Endothelial cell of umbilical vein (primary cell): Measurements from ENCODE around the gene NXNL2.

Source experiments
- EZH2 ChIP-seq: IDR thresholded peaks from 2 replicates; pipeline ENCODE4 v1.6.1; 2012; ENCODE audit warnings: borderline replicate concordance, low read depth, mild to moderate bottlenecking, moderate library complexity, low read length, inconsistent platforms; ENCODE audit not compliant: severe bottlenecking
- MYC ChIP-seq: IDR thresholded peaks from one replicate; pipeline ENCODE4 v1.6.1; 2011; ENCODE audit warnings: mild to moderate bottlenecking, low read depth, low read length
- POLR2A ChIP-seq: IDR thresholded peaks from 2 replicates; pipeline ENCODE4 v1.6.1; 2012; ENCODE audit warnings: low read depth, mild to moderate bottlenecking, control low read depth, low read length
- POLR2AphosphoS5 ChIP-seq: IDR thresholded peaks from 2 replicates; pipeline ENCODE4 v1.6.1; 2012; ENCODE audit warnings: low read depth, mild to moderate bottlenecking, control low read depth, low read length, moderate library complexity; ENCODE audit not compliant: insufficient read depth
- TF ChIP-seq, protein P1 (sequence below), 2 donors: IDR thresholded peaks; 1 replicate in 1 of 2; 2 replicates in 1 of 2; pipeline ENCODE4 v1.5.1; 2011; ENCODE audit warnings: low read length in 2 of 2, mild to moderate bottlenecking in 2 of 2, moderate library complexity in 2 of 2, control low read depth in 1 of 2, inconsistent platforms in 1 of 2, low read depth in 1 of 2; ENCODE audit not compliant: insufficient read depth in 1 of 2; ENCODE audit errors: extremely low read depth in 1 of 2
- TF ChIP-seq, protein P2 (sequence below): IDR thresholded peaks from 2 replicates; pipeline ENCODE4 v1.6.1; 2011; ENCODE audit not compliant: insufficient read depth, insufficient read length

DNA sequence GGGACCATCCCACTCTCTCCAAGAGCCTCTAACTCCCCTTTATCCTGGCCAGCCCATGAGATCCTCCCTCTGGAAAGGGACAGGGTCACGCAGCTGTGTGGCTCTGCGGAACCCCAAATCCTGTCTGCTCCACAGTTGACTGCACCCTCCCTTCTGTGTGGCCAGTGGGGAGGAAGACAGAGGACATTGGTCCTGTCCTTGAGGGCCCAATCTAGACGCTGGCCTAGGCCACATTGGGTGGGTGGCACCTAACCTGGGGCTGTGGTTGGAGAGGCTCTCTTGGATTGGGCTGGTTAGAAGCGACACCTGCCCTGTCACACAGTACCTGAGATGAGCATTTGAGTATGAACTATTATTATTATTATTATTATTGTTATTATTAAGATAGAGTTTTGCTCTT is 12.6 kb upstream of the NXNL2 start:
- TF ChIP-seq, protein P1, sequence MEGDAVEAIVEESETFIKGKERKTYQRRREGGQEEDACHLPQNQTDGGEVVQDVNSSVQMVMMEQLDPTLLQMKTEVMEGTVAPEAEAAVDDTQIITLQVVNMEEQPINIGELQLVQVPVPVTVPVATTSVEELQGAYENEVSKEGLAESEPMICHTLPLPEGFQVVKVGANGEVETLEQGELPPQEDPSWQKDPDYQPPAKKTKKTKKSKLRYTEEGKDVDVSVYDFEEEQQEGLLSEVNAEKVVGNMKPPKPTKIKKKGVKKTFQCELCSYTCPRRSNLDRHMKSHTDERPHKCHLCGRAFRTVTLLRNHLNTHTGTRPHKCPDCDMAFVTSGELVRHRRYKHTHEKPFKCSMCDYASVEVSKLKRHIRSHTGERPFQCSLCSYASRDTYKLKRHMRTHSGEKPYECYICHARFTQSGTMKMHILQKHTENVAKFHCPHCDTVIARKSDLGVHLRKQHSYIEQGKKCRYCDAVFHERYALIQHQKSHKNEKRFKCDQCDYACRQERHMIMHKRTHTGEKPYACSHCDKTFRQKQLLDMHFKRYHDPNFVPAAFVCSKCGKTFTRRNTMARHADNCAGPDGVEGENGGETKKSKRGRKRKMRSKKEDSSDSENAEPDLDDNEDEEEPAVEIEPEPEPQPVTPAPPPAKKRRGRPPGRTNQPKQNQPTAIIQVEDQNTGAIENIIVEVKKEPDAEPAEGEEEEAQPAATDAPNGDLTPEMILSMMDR (IDR thresholded peaks at IDR 0.05; ENCODE audit: extremely low read depth in 1 of 2, insufficient read depth in 1 of 2, low read depth in 1 of 2, low read length in 2 of 2): no peak
- TF ChIP-seq POLR2A (no peak), POLR2AphosphoS5 (no peak), EZH2 (no peak), MYC (no peak)
- TF ChIP-seq, protein P2, sequence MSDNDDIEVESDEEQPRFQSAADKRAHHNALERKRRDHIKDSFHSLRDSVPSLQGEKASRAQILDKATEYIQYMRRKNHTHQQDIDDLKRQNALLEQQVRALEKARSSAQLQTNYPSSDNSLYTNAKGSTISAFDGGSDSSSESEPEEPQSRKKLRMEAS: no peak
